Measurements from ENCODE around the gene MPPED2. TPM values are rescaled to one million over a fixed set of nuclear protein-coding genes. Genes with fewer than 3 reads are reported as not detected.

The MPPED2 gene
- total RNA-seq, 1 experiment from 2014 or later = not detected

DNA sequence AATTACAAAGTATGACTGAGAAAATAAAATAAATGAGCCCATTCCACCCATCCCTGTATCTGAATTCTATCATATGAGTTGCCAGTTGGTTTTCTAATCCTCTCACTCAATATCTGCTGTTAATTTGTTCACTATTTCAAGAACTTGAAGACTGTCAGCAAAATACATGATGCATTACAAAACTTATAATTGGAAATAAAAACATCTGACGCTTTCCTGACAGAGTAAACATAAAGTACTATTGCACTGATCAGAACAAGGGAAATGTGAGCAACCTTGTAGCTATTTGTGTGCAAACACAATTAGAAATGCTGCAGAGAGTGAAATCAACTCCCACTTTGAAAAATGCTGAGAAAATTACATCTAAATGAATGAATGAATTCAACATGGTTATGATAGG, 97.1 kb downstream of the MPPED2 start:
- Histone ChIP-seq H3K27me3 (ENCODE audit: insufficient read depth, low read length) (peaks cover 42% of the 10 kb centered on the region; the same call in 1 of the 2 replicates), H3K36me3 (ENCODE audit: control insufficient read depth in 1 of 2, insufficient read depth in 2 of 2, low read length in 2 of 2) (no peaks in the 10 kb centered on the region), H4K20me1 (ENCODE audit: insufficient read depth) (no peaks in the 10 kb centered on the region), H2AFZ (ENCODE audit: low read depth, low read length, poor library complexity, severe bottlenecking) (no peak overlapping the region), H3K79me2 (ENCODE audit: insufficient read depth, low read length) (no peaks in the 10 kb centered on the region), H3K4me1 (ENCODE audit: control insufficient read depth in 1 of 2, insufficient read depth in 2 of 2, low read length in 2 of 2) (no peaks in the 10 kb centered on the region), H3K9ac (ENCODE audit: low read length) (no peak overlapping the region), H3K9me3 (ENCODE audit: control insufficient read depth in 1 of 2, insufficient read depth in 1 of 2, low read depth in 1 of 2, low read length in 2 of 2) (no peaks in the 10 kb centered on the region), H3K27ac (ENCODE audit: low read depth, low read length) (no peak overlapping the region), H3K9me2 (ENCODE audit: insufficient read depth) (no peaks in the 10 kb centered on the region), H3K4me2 (ENCODE audit: low read length) (no peak overlapping the region), H3K4me3 (replicated peaks in 1 of 2; ENCODE audit: low read depth in 1 of 2, low read length in 2 of 2) (no peak overlapping the region)
- CTCF ChIA-PET = no interaction called here
- RAD21 ChIA-PET (ENCODE audit: low non-redundant PET in 1 of 2, low total read pairs in 2 of 2, uncharacterized antibody in 2 of 2, unreplicated experiment in 2 of 2) = no interaction called here
- TF ChIP-seq, protein P1, sequence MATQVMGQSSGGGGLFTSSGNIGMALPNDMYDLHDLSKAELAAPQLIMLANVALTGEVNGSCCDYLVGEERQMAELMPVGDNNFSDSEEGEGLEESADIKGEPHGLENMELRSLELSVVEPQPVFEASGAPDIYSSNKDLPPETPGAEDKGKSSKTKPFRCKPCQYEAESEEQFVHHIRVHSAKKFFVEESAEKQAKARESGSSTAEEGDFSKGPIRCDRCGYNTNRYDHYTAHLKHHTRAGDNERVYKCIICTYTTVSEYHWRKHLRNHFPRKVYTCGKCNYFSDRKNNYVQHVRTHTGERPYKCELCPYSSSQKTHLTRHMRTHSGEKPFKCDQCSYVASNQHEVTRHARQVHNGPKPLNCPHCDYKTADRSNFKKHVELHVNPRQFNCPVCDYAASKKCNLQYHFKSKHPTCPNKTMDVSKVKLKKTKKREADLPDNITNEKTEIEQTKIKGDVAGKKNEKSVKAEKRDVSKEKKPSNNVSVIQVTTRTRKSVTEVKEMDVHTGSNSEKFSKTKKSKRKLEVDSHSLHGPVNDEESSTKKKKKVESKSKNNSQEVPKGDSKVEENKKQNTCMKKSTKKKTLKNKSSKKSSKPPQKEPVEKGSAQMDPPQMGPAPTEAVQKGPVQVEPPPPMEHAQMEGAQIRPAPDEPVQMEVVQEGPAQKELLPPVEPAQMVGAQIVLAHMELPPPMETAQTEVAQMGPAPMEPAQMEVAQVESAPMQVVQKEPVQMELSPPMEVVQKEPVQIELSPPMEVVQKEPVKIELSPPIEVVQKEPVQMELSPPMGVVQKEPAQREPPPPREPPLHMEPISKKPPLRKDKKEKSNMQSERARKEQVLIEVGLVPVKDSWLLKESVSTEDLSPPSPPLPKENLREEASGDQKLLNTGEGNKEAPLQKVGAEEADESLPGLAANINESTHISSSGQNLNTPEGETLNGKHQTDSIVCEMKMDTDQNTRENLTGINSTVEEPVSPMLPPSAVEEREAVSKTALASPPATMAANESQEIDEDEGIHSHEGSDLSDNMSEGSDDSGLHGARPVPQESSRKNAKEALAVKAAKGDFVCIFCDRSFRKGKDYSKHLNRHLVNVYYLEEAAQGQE (IDR thresholded peaks at IDR 0.05; ENCODE audit: low read depth) = no peak
- TF ChIP-seq, protein P2, sequence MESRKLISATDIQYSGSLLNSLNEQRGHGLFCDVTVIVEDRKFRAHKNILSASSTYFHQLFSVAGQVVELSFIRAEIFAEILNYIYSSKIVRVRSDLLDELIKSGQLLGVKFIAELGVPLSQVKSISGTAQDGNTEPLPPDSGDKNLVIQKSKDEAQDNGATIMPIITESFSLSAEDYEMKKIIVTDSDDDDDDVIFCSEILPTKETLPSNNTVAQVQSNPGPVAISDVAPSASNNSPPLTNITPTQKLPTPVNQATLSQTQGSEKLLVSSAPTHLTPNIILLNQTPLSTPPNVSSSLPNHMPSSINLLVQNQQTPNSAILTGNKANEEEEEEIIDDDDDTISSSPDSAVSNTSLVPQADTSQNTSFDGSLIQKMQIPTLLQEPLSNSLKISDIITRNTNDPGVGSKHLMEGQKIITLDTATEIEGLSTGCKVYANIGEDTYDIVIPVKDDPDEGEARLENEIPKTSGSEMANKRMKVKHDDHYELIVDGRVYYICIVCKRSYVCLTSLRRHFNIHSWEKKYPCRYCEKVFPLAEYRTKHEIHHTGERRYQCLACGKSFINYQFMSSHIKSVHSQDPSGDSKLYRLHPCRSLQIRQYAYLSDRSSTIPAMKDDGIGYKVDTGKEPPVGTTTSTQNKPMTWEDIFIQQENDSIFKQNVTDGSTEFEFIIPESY (IDR thresholded peaks at IDR 0.05; ENCODE audit: extremely low read depth, insufficient replicate concordance, low read length) = no peak
- TF ChIP-seq TCF7L2 (IDR thresholded peaks at IDR 0.05; ENCODE audit: borderline replicate concordance, extremely low read depth, insufficient read depth, insufficient read length) (no peak), ELF1 (IDR thresholded peaks at IDR 0.05; ENCODE audit: borderline replicate concordance, low read depth) (no peak), ZNF274 (IDR thresholded peaks at IDR 0.05; ENCODE audit: low read depth, low read length) (no peak), CBX3 (IDR thresholded peaks at IDR 0.05; ENCODE audit: low read depth) (no peak), ZFX (IDR thresholded peaks at IDR 0.05) (no peak), JUND (IDR thresholded peaks at IDR 0.05) (no peak), SRF (IDR thresholded peaks at IDR 0.05; ENCODE audit: low read depth) (no peak), RAD21 (IDR thresholded peaks at IDR 0.05; ENCODE audit: low read depth) (no peak), EGR1 (IDR thresholded peaks at IDR 0.05; ENCODE audit: low read depth) (no peak), POLR2A (IDR thresholded peaks at IDR 0.05; ENCODE audit: borderline replicate concordance, extremely low read depth, insufficient read depth, insufficient read length) (no peak), FOSL1 (IDR thresholded peaks at IDR 0.05; ENCODE audit: low read depth) (no peak), EZH2phosphoT487 (IDR thresholded peaks at IDR 0.05; ENCODE audit: borderline replicate concordance) (no peak)
- TF ChIP-seq, protein P3, sequence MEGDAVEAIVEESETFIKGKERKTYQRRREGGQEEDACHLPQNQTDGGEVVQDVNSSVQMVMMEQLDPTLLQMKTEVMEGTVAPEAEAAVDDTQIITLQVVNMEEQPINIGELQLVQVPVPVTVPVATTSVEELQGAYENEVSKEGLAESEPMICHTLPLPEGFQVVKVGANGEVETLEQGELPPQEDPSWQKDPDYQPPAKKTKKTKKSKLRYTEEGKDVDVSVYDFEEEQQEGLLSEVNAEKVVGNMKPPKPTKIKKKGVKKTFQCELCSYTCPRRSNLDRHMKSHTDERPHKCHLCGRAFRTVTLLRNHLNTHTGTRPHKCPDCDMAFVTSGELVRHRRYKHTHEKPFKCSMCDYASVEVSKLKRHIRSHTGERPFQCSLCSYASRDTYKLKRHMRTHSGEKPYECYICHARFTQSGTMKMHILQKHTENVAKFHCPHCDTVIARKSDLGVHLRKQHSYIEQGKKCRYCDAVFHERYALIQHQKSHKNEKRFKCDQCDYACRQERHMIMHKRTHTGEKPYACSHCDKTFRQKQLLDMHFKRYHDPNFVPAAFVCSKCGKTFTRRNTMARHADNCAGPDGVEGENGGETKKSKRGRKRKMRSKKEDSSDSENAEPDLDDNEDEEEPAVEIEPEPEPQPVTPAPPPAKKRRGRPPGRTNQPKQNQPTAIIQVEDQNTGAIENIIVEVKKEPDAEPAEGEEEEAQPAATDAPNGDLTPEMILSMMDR (IDR thresholded peaks at IDR 0.05 in 2 of 3, conservative IDR thresholded peaks at IDR 0.05 in 1 of 3; ENCODE audit: borderline replicate concordance in 1 of 3, insufficient read depth in 1 of 3, low read depth in 2 of 3, low read length in 2 of 3) = no peak
- POLR2A ChIA-PET = no interaction called here
- BruUV-seq (replicated peaks) = no TSS peak
- intact Hi-C loops (cut with micrococcal nuclease) = loop anchor here (10.0 kb wide), 1 partner anchor 56 kb away; no protein-coding TSS in a partner anchor
- no peak for ATAC-seq
- no peak for DNase-seq (ENCODE audit: low read depth, low spot score)
